ENCODE data around the gene TPCN1. TPM values are rescaled to one million over a fixed set of nuclear protein-coding genes. Genes with fewer than 3 reads are reported as not detected.

Gene TPCN1
- total and polyA plus RNA-seq, 2 of the 13 experiments (the other 11 are each of a cell fraction or from before 2014, with no cell fraction given), result 8.0 to 26.8 TPM

DNA sequence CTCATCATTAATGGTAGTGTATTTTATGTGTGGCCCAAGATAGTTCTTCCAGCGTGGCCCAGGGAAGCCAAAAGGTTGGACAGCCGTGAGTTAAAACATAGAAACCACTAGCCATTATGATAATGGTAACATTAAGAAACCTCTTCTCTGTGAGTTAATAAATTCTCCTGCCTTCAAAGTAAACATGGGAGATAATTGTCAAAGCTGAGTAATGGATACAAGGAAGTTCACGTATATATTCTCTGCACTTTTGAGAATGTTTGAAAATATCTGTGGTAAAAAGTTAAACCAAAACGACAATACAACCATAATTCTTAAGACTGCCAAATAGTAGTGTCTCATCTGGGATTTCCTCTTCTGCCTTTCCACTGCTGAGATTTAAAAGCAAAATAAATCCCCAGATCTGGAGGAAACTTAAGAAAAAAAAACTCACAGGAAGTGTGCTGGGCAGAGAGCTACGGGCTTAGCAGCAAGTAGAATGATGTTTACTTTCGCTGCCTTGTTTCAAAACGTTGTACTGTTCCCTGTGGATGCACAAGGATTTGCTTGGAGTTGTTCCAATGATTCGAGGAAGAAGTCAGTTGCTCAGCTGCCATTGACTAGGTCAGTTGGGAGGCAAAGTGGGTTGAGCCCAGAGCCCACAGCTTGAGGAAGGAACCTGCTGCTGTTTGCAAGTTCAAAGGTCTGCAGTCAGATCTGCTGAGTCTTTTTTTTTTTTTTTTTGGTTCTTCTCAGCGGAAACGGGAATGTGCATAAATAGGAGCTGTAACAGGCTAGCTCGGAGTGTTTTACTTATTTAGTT, 1.7 kb downstream of the TPCN1 start (continued):
- TF ChIP-seq, protein P1, sequence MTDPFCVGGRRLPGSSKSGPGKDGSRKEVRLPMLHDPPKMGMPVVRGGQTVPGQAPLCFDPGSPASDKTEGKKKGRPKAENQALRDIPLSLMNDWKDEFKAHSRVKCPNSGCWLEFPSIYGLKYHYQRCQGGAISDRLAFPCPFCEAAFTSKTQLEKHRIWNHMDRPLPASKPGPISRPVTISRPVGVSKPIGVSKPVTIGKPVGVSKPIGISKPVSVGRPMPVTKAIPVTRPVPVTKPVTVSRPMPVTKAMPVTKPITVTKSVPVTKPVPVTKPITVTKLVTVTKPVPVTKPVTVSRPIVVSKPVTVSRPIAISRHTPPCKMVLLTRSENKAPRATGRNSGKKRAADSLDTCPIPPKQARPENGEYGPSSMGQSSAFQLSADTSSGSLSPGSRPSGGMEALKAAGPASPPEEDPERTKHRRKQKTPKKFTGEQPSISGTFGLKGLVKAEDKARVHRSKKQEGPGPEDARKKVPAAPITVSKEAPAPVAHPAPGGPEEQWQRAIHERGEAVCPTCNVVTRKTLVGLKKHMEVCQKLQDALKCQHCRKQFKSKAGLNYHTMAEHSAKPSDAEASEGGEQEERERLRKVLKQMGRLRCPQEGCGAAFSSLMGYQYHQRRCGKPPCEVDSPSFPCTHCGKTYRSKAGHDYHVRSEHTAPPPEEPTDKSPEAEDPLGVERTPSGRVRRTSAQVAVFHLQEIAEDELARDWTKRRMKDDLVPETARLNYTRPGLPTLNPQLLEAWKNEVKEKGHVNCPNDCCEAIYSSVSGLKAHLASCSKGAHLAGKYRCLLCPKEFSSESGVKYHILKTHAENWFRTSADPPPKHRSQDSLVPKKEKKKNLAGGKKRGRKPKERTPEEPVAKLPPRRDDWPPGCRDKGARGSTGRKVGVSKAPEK (CRISPR knock-in tag; IDR thresholded peaks at IDR 0.05; ENCODE audit: borderline replicate concordance), result no peak
- TF ChIP-seq MIER2 (CRISPR knock-in tag; IDR thresholded peaks at IDR 0.05), result no peak
- TF ChIP-seq, protein P2, sequence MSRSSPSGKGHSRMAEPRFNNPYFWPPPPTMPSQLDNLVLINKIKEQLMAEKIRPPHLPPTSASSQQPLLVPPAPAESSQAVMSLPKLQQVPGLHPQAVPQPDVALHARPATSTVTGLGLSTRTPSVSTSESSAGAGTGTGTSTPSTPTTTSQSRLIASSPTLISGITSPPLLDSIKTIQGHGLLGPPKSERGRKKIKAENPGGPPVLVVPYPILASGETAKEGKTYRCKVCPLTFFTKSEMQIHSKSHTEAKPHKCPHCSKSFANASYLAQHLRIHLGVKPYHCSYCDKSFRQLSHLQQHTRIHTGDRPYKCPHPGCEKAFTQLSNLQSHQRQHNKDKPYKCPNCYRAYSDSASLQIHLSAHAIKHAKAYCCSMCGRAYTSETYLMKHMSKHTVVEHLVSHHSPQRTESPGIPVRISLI (CRISPR knock-in tag; IDR thresholded peaks at IDR 0.05; ENCODE audit: borderline replicate concordance), result peak; percentile 94
- TF ChIP-seq ZNF343 (CRISPR knock-in tag; IDR thresholded peaks at IDR 0.05), result 0 out of 2 replicates have a peak, but pooled peaks have one; percentile 38
- TF ChIP-seq HDAC2 (CRISPR knock-in tag; IDR thresholded peaks at IDR 0.05), result peak; percentile 60; the same call in 1 of the 2 replicates
- 0 out of 2 replicates have a peak, but pooled peaks have one; percentile 69 for TF ChIP-seq ZSCAN29 (CRISPR knock-in tag; conservative IDR thresholded peaks at IDR 0.05)
- 0 out of 2 replicates have a peak, but pooled peaks have one; percentile 25 for TF ChIP-seq TARDBP (CRISPR knock-in tag; IDR thresholded peaks at IDR 0.05)
- peak; percentile 32; the same call in 1 of the 2 replicates for TF ChIP-seq RXRB (CRISPR knock-in tag; IDR thresholded peaks at IDR 0.05; ENCODE audit: borderline replicate concordance)
- TF ChIP-seq U2AF2 (IDR thresholded peaks at IDR 0.05; ENCODE audit: low read depth, low read length), result no peak
- peak; percentile 46; the same call in 1 of the 2 replicates for TF ChIP-seq TGIF2 (CRISPR knock-in tag; IDR thresholded peaks at IDR 0.05)
- TF ChIP-seq, protein P3, sequence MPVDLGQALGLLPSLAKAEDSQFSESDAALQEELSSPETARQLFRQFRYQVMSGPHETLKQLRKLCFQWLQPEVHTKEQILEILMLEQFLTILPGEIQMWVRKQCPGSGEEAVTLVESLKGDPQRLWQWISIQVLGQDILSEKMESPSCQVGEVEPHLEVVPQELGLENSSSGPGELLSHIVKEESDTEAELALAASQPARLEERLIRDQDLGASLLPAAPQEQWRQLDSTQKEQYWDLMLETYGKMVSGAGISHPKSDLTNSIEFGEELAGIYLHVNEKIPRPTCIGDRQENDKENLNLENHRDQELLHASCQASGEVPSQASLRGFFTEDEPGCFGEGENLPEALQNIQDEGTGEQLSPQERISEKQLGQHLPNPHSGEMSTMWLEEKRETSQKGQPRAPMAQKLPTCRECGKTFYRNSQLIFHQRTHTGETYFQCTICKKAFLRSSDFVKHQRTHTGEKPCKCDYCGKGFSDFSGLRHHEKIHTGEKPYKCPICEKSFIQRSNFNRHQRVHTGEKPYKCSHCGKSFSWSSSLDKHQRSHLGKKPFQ (CRISPR knock-in tag; IDR thresholded peaks at IDR 0.05; ENCODE audit: insufficient replicate concordance), result peak; percentile 6
- TF ChIP-seq, protein P4, sequence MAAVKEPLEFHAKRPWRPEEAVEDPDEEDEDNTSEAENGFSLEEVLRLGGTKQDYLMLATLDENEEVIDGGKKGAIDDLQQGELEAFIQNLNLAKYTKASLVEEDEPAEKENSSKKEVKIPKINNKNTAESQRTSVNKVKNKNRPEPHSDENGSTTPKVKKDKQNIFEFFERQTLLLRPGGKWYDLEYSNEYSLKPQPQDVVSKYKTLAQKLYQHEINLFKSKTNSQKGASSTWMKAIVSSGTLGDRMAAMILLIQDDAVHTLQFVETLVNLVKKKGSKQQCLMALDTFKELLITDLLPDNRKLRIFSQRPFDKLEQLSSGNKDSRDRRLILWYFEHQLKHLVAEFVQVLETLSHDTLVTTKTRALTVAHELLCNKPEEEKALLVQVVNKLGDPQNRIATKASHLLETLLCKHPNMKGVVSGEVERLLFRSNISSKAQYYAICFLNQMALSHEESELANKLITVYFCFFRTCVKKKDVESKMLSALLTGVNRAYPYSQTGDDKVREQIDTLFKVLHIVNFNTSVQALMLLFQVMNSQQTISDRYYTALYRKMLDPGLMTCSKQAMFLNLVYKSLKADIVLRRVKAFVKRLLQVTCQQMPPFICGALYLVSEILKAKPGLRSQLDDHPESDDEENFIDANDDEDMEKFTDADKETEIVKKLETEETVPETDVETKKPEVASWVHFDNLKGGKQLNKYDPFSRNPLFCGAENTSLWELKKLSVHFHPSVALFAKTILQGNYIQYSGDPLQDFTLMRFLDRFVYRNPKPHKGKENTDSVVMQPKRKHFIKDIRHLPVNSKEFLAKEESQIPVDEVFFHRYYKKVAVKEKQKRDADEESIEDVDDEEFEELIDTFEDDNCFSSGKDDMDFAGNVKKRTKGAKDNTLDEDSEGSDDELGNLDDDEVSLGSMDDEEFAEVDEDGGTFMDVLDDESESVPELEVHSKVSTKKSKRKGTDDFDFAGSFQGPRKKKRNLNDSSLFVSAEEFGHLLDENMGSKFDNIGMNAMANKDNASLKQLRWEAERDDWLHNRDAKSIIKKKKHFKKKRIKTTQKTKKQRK (IDR thresholded peaks at IDR 0.05; ENCODE audit: low read length), result no peak
- peak; percentile 83 to 86 for TF ChIP-seq MAFK (conservative IDR thresholded peaks at IDR 0.05 in 1 of 2, IDR thresholded peaks at IDR 0.05 in 1 of 2; ENCODE audit: low read length in 2 of 2)
- TF ChIP-seq MEIS1 (CRISPR knock-in tag; IDR thresholded peaks at IDR 0.05; ENCODE audit: borderline replicate concordance), result peak; percentile 64; the same call in 1 of the 2 replicates
- no peak for TF ChIP-seq ZNF7 (CRISPR knock-in tag; IDR thresholded peaks at IDR 0.05)
- peak; percentile 22; the same call in 1 of the 2 replicates for TF ChIP-seq CEBPG (CRISPR knock-in tag; IDR thresholded peaks at IDR 0.05)
